MM.1S (cell line): ENCODE results near the gene MGAT4D.

Experiments
- CTCF ChIP-seq: fragments of 300-600 bp; sonication (generic); IDR thresholded peaks from 2 replicates; pipeline ENCODE4 v1.5.1; 2016; ENCODE audit warnings: antibody characterized with exemption, low read length, mixed read lengths
- EZH2 ChIP-seq: fragments of 300-600 bp; sonication (generic); optimal IDR thresholded peaks from 2 replicates; pipeline ENCODE3; 2017; ENCODE audit warnings: low read depth, mild to moderate bottlenecking, antibody characterized with exemption, low read length, mixed read lengths
- EZH2phosphoT487 ChIP-seq: fragments of 300-600 bp; sonication (generic); IDR thresholded peaks from 2 replicates; pipeline ENCODE4 v1.6.1; 2018; ENCODE audit warnings: antibody characterized with exemption, low read length

- TF ChIP-seq CTCF (no peak), EZH2 (no peak), EZH2phosphoT487 (no peak)
These were observed 75.0 kb downstream of the MGAT4D start for GRCh38 chr4:140423106-140423505.
